Measurements from ENCODE around the gene CDC7. TPM values are rescaled to one million over a fixed set of nuclear protein-coding genes. Genes with fewer than 3 reads are reported as not detected.

CDC7 gene
- total RNA-seq, 2 experiments from 2014 or later: 28.0 to 30.3 TPM

- Mint-ChIP-seq H3K4me1 (ENCODE audit: low read depth) (peaks cover 21% of the 10 kb centered on the region), H3K36me3 (ENCODE audit: low read depth) (peaks cover 12% of the 10 kb centered on the region), H3K27ac (no peak overlapping the region), H3K27me3 (no peaks in the 10 kb centered on the region), H3K9me3 (no peaks in the 10 kb centered on the region), H3K4me3 (no peak overlapping the region)
- ChIA-PET POLR2A (no interaction called here), CTCF (interaction anchor here (1.2 to 1.9 kb wide), 2 partner anchors 14 to 373 kb away, joined by 4 read pairs; no protein-coding TSS in a partner anchor)
- DNase-seq (no peak), ATAC-seq (no peak)
- intact Hi-C loops (cut with micrococcal nuclease): loop anchor here (10.0 kb wide), 1 partner anchor 67 kb away; no protein-coding TSS in a partner anchor
- no peak for TF ChIP-seq CTCF (IDR thresholded peaks at IDR 0.05)
Measured at GRCh38 chr1:91527266-91527765, 26.7 kb downstream of the CDC7 start.

- intact Hi-C loops (cut with micrococcal nuclease): loop anchor here (10.0 kb wide), 1 partner anchor 67 kb away; no protein-coding TSS in a partner anchor
- POLR2A ChIA-PET: interaction anchor here (0.6 kb wide), 1 partner anchor 427 kb away, joined by 3 read pairs; no protein-coding TSS in a partner anchor
- TF ChIP-seq CTCF (IDR thresholded peaks at IDR 0.05): no peak
- CTCF ChIA-PET: interaction anchor here (1.2 to 1.9 kb wide), 2 partner anchors 14 to 372 kb away, joined by 4 read pairs; no protein-coding TSS in a partner anchor
- Mint-ChIP-seq H3K27me3 (no peaks in the 10 kb centered on the region), H3K36me3 (ENCODE audit: low read depth) (peaks cover 12% of the 10 kb centered on the region), H3K9me3 (no peaks in the 10 kb centered on the region), H3K27ac (no peak overlapping the region), H3K4me1 (ENCODE audit: low read depth) (peaks cover 16% of the 10 kb centered on the region), H3K4me3 (no peak overlapping the region)
- DNase-seq: no peak
- ATAC-seq: no peak
Measured at GRCh38 chr1:91527781-91528180, 27.1 kb downstream of the CDC7 start.

GRCh38 chr1:91529856-91530255, 29.2 kb downstream of the CDC7 start:
- Mint-ChIP-seq H3K36me3 (ENCODE audit: low read depth) (peaks cover 5% of the 10 kb centered on the region), H3K4me3 (no peak overlapping the region), H3K4me1 (ENCODE audit: low read depth) (peaks cover 10% of the 10 kb centered on the region), H3K27ac (no peak overlapping the region), H3K27me3 (no peaks in the 10 kb centered on the region), H3K9me3 (no peaks in the 10 kb centered on the region)
- intact Hi-C loops (cut with micrococcal nuclease): loop anchor here (10.0 kb wide), 1 partner anchor 65 kb away; no protein-coding TSS in a partner anchor
- no peak for ATAC-seq
- POLR2A ChIA-PET: no interaction called here
- TF ChIP-seq CTCF (IDR thresholded peaks at IDR 0.05): no peak
- CTCF ChIA-PET: interaction anchor here (1.0 to 1.6 kb wide), 3 partner anchors 16 to 325 kb away, joined by 3 to 5 read pairs (median 4); no protein-coding TSS in a partner anchor
- no peak for DNase-seq

GRCh38 chr1:91533361-91534024, 32.8 kb downstream of the CDC7 start:
- H3K27ac Mint-ChIP-seq: no peak overlapping the region
- no peaks in the 10 kb centered on the region for H3K9me3 Mint-ChIP-seq
- H3K4me1 Mint-ChIP-seq (ENCODE audit: low read depth): peaks cover 10% of the 10 kb centered on the region
- intact Hi-C loops (cut with micrococcal nuclease): no loop called here
- DNase-seq (no peak), ATAC-seq (no peak)
- TF ChIP-seq CTCF (IDR thresholded peaks at IDR 0.05): no peak
- ChIA-PET CTCF (interaction anchor here (1.3 to 1.6 kb wide), 2 partner anchors 10 to 20 kb away, joined by 3 to 4 read pairs; no protein-coding TSS in a partner anchor), POLR2A (no interaction called here)
- no peaks in the 10 kb centered on the region for H3K27me3 Mint-ChIP-seq
- H3K4me3 Mint-ChIP-seq: no peak overlapping the region
- no peaks in the 10 kb centered on the region for H3K36me3 Mint-ChIP-seq (ENCODE audit: low read depth)

- Mint-ChIP-seq H3K27ac (no peak overlapping the region), H3K9me3 (no peaks in the 10 kb centered on the region), H3K4me1 (ENCODE audit: low read depth) (peaks cover 6% of the 10 kb centered on the region), H3K4me3 (no peak overlapping the region), H3K36me3 (ENCODE audit: low read depth) (no peaks in the 10 kb centered on the region), H3K27me3 (no peaks in the 10 kb centered on the region)
- intact Hi-C loops (cut with micrococcal nuclease): no loop called here
- CTCF ChIA-PET: no interaction called here
- ATAC-seq (no peak), DNase-seq (no peak)
- TF ChIP-seq CTCF (IDR thresholded peaks at IDR 0.05): no peak
- POLR2A ChIA-PET: interaction anchor here (0.6 kb wide), 1 partner anchor 17 kb away, joined by 3 read pairs; no protein-coding TSS in a partner anchor
Measured at GRCh38 chr1:91535441-91535840, 34.8 kb downstream of the CDC7 start.
